Myocyte (in vitro differentiated cells): ENCODE data around the gene TLX1. TPM values are rescaled to one million over a fixed set of nuclear protein-coding genes. Genes with fewer than 3 reads are reported as not detected.
A peak's percentile ranks its signal among the peaks of the same experiment; 100 is the strongest.

Source experiments
- DNase-seq: peaks from one replicate; pipeline ENCODE4 v3.0.0-alpha.2; 2012; ENCODE audit warnings: low read depth
- total RNA-seq: library from RNA; depleted of rRNA; stranded (reverse); fragments of >200 nt; gene quantifications from 2 replicates; pipeline ENCODE4 v1.2.3, GENCODE V29; 2014

TLX1 gene
- total RNA-seq, 1 donor from 2014 or later, result not detected

GRCh38 chr10:101133489-101134298 lies 2.6 kb downstream of the TLX1 start:
- no peak for DNase-seq

- no peak for DNase-seq
These were observed 3.4 kb downstream of the TLX1 start for GRCh38 chr10:101134299-101135127.

GRCh38 chr10:101135141-101136006 lies 4.3 kb downstream of the TLX1 start:
- DNase-seq, result no peak

- DNase-seq, result no peak
These were observed 5.1 kb downstream of the TLX1 start for GRCh38 chr10:101136007-101136707.

GRCh38 chr10:101136708-101137121 lies 5.6 kb downstream of the TLX1 start:
- DNase-seq, result no peak

- no peak for DNase-seq
These were observed 6.2 kb downstream of the TLX1 start for GRCh38 chr10:101137271-101137670.

- no peak for DNase-seq
These were observed 7.8 kb downstream of the TLX1 start for GRCh38 chr10:101138788-101139420.

GRCh38 chr10:101139421-101139911 lies 8.4 kb downstream of the TLX1 start:
- DNase-seq, result peak; percentile 30

- DNase-seq, result no peak
These were observed 9.2 kb downstream of the TLX1 start for GRCh38 chr10:101140084-101140949.

GRCh38 chr10:101140950-101141615 lies 10.0 kb downstream of the TLX1 start:
- no peak for DNase-seq

- peak; percentile 82 for DNase-seq
These were observed 10.8 kb downstream of the TLX1 start for GRCh38 chr10:101141616-101142532.

GRCh38 chr10:101142533-101143344 lies 11.6 kb downstream of the TLX1 start:
- DNase-seq, result no peak

GRCh38 chr10:101143345-101143630 lies 12.2 kb downstream of the TLX1 start:
- no peak for DNase-seq

GRCh38 chr10:101144053-101144452 lies 13.0 kb downstream of the TLX1 start:
- DNase-seq, result no peak

- no peak for DNase-seq
These were observed 14.0 kb downstream of the TLX1 start for GRCh38 chr10:101145145-101145544.

- no peak for DNase-seq
These were observed 14.8 kb downstream of the TLX1 start for GRCh38 chr10:101145750-101146391.
